BLaER1 (cell line): ENCODE measurements around the gene SKOR1.

Source experiments
- H3K27ac ChIP-seq: shearing (Covaris generic); formaldehyde crosslinking; 2 replicates; pipeline ENCODE4 v1.8.1; 2022
- H3K27me3 ChIP-seq: shearing (Covaris generic); formaldehyde crosslinking; 2 replicates; pipeline ENCODE4 v1.8.1; 2022
- H3K36me3 ChIP-seq: shearing (Covaris generic); formaldehyde crosslinking; 2 replicates; pipeline ENCODE4 v1.8.1; 2022
- H3K4me1 ChIP-seq: shearing (Covaris generic); formaldehyde crosslinking; 2 replicates; pipeline ENCODE4 v1.8.1; 2022
- H3K4me2 ChIP-seq: shearing (Covaris generic); formaldehyde crosslinking; 2 replicates; pipeline ENCODE4 v1.8.1; 2022
- H3K4me3 ChIP-seq: shearing (Covaris generic); formaldehyde crosslinking; 2 replicates; pipeline ENCODE4 v1.8.1; 2022
- H3K9ac ChIP-seq: shearing (Covaris generic); formaldehyde crosslinking; 2 replicates; pipeline ENCODE4 v1.8.1; 2022
- H3K9me3 ChIP-seq: shearing (Covaris generic); formaldehyde crosslinking; 2 replicates; pipeline ENCODE4 v1.8.1; 2022
- H4K20me1 ChIP-seq: shearing (Covaris generic); formaldehyde crosslinking; 2 replicates; pipeline ENCODE4 v1.8.1; 2022
- Cebpa-rat ChIP-seq: shearing (Covaris generic); IDR thresholded peaks from 2 replicates; pipeline ENCODE4 v1.8.1; 2022

SKOR1 gene

GRCh38 chr15:67824976-67825880, at the start of gene SKOR1:
TSS of gene SKOR1 (plus strand) at chr15:67825509. CDS start at chr15:67825603, 94 bp downstream.
- Histone ChIP-seq H4K20me1 (peaks cover 45% of the 10 kb centered on the region; the same call in 1 of the 2 replicates), H3K27me3 (peaks cover 99% of the 10 kb centered on the region), H3K4me1 (no peaks in the 10 kb centered on the region), H3K4me3 (peak within 1 kb of the TSS; percentile 28; the same call in 1 of the 2 replicates), H3K36me3 (0 out of 2 replicates have a peak, but pooled peaks cover 4% of the 10 kb centered on the region), H3K27ac (no peak within 1 kb of the TSS), H3K9me3 (peaks cover 90% of the 10 kb centered on the region), H3K9ac (no peak within 1 kb of the TSS), H3K4me2 (no peak within 1 kb of the TSS)
- no peak for TF ChIP-seq Cebpa-rat

DNA sequence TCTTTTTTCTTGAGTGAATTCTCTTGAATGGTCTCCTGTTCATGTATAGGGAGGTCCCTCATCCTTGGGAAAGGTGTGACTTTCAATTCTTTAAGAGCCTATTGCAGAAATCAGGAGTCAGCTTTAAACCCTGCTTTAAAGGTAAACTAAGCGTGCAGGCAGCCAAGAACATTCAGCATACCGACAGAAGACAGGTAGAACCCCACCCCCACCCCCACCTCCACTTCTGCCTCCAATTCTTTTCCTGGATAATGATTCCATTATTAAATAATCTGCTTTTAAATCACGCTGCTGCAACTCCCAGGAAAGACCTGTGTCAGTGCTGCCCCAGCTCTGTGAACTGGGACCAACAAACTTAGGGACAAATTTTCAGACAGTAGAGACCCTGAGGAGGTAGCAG, 49.3 kb upstream of the SKOR1 start:
- Histone ChIP-seq H3K4me2 (0 out of 2 replicates have a peak overlapping the region, but pooled peaks have one; percentile 25), H4K20me1 (no peaks in the 10 kb centered on the region), H3K27ac (no peak overlapping the region), H3K9ac (no peak overlapping the region), H3K4me1 (peaks cover 27% of the 10 kb centered on the region), H3K9me3 (no peaks in the 10 kb centered on the region), H3K4me3 (no peak overlapping the region), H3K27me3 (no peaks in the 10 kb centered on the region), H3K36me3 (peaks cover 8% of the 10 kb centered on the region; the same call in 1 of the 2 replicates)
- TF ChIP-seq Cebpa-rat = no peak

DNA sequence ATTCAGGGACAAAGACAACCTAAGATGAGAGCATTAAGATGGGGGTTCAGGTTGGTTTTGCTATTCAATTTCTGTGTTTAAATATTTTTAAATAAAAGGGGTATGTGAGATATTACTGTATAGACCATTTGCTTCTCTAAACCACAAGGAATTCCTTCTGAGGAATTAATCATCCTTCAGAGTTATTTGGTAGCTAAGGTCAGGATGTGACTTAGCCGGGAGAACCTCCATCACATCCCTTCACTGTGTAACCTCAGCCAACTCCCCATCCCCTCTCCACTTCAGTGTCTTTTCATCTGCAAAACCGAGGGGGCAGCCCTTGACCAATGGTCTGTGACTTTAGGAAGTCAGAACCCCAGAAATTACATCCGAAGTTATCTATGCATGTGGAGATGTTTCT, 48.7 kb upstream of the SKOR1 start:
- peaks cover 33% of the 10 kb centered on the region for H3K4me1 ChIP-seq
- no peak overlapping the region for H3K27ac ChIP-seq
- H4K20me1 ChIP-seq = no peaks in the 10 kb centered on the region
- peaks cover 8% of the 10 kb centered on the region; the same call in 1 of the 2 replicates for H3K36me3 ChIP-seq
- H3K4me3 ChIP-seq = no peak overlapping the region
- H3K4me2 ChIP-seq = peak overlapping the region; percentile 25; the same call in 1 of the 2 replicates
- no peaks in the 10 kb centered on the region for H3K27me3 ChIP-seq
- no peak for TF ChIP-seq Cebpa-rat
- H3K9me3 ChIP-seq = no peaks in the 10 kb centered on the region
- no peak overlapping the region for H3K9ac ChIP-seq

- TF ChIP-seq Cebpa-rat = no peak
- Histone ChIP-seq H3K4me3 (no peak overlapping the region), H3K9ac (no peak overlapping the region), H3K27me3 (no peaks in the 10 kb centered on the region), H3K9me3 (no peaks in the 10 kb centered on the region), H3K4me1 (peaks cover 38% of the 10 kb centered on the region), H3K27ac (no peak overlapping the region), H3K4me2 (peak overlapping the region; percentile 25; the same call in 1 of the 2 replicates), H4K20me1 (no peaks in the 10 kb centered on the region), H3K36me3 (peaks cover 8% of the 10 kb centered on the region; the same call in 1 of the 2 replicates)
These were observed 48.2 kb upstream of the SKOR1 start for GRCh38 chr15:67777071-67777470.

GRCh38 chr15:67777773-67778172, 47.5 kb upstream of the SKOR1 start:
- Histone ChIP-seq H3K4me3 (no peak overlapping the region), H3K9me3 (no peaks in the 10 kb centered on the region), H3K27me3 (no peaks in the 10 kb centered on the region), H3K9ac (no peak overlapping the region), H3K27ac (no peak overlapping the region), H3K4me2 (no peak overlapping the region), H3K4me1 (peaks cover 45% of the 10 kb centered on the region), H4K20me1 (no peaks in the 10 kb centered on the region), H3K36me3 (peaks cover 8% of the 10 kb centered on the region; the same call in 1 of the 2 replicates)
- TF ChIP-seq Cebpa-rat = no peak

GRCh38 chr15:67778968-67779548, 46.3 kb upstream of the SKOR1 start:
- Histone ChIP-seq H3K9ac (no peak overlapping the region), H4K20me1 (no peaks in the 10 kb centered on the region), H3K4me3 (no peak overlapping the region), H3K27ac (no peak overlapping the region), H3K36me3 (peaks cover 8% of the 10 kb centered on the region; the same call in 1 of the 2 replicates), H3K27me3 (no peaks in the 10 kb centered on the region), H3K9me3 (no peaks in the 10 kb centered on the region), H3K4me2 (no peak overlapping the region), H3K4me1 (peaks cover 58% of the 10 kb centered on the region)
- TF ChIP-seq Cebpa-rat = no peak

DNA sequence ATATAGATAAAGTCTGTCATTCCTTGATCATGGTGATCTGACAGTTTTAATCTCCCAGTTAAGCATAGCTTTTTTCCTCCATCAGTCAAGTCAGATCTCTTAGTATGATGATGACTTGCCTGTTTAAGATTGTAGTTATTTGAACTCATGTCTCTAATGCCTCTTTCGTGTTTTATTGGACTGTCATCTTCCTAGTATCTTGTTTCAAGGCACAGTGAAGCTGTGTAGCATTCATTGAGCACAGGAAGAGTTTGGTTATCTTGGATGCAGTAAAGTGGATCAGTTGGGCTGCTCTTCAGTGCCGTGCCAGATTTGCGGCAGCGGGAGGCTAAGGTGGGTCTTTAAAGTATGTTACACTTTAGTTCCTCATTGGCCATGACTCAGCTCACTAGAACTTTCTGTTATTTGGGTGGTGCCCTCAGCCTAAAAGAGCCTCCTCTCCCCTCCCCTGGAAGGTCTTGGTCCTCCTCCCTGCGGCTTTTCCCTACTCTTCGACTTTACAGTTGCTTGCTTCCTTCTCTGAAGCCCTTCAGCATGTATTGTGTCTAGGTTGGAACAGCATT, 45.7 kb upstream of the SKOR1 start:
- H3K9ac ChIP-seq = no peak overlapping the region
- no peak for TF ChIP-seq Cebpa-rat
- H3K4me1 ChIP-seq = peaks cover 63% of the 10 kb centered on the region
- peaks cover 4% of the 10 kb centered on the region; the same call in 1 of the 2 replicates for H3K36me3 ChIP-seq
- no peak overlapping the region for H3K4me3 ChIP-seq
- no peaks in the 10 kb centered on the region for H3K9me3 ChIP-seq
- no peaks in the 10 kb centered on the region for H4K20me1 ChIP-seq
- H3K27ac ChIP-seq = no peak overlapping the region
- no peaks in the 10 kb centered on the region for H3K27me3 ChIP-seq
- H3K4me2 ChIP-seq = 0 out of 2 replicates have a peak overlapping the region, but pooled peaks have one; percentile 21

DNA sequence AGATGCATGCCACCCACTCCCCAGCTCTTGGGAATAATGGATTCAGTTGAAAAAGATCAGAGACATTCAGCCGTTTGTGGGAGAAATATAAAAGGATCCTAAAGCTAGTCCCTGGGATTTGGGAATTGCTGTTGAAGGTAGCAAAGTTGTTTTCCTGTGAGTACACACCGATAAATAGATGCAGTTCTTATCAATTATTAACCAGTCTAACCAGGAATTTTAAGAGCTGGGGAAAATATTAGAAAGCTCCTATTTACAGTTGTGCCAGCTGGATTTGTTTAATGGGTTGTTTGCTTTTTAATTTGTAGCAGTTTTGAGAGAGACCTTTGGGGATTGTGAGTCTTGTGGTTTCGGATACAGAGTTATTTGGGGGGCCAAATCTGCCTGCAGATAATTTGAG, 44.2 kb upstream of the SKOR1 start:
- Histone ChIP-seq H3K9me3 (no peaks in the 10 kb centered on the region), H3K27me3 (no peaks in the 10 kb centered on the region), H3K27ac (peak overlapping the region; percentile 92; the same call in 1 of the 2 replicates), H3K9ac (no peak overlapping the region), H3K4me2 (peak overlapping the region; percentile 96), H3K4me3 (no peak overlapping the region), H3K36me3 (no peaks in the 10 kb centered on the region), H4K20me1 (no peaks in the 10 kb centered on the region), H3K4me1 (peaks cover 78% of the 10 kb centered on the region)
- no peak for TF ChIP-seq Cebpa-rat

DNA sequence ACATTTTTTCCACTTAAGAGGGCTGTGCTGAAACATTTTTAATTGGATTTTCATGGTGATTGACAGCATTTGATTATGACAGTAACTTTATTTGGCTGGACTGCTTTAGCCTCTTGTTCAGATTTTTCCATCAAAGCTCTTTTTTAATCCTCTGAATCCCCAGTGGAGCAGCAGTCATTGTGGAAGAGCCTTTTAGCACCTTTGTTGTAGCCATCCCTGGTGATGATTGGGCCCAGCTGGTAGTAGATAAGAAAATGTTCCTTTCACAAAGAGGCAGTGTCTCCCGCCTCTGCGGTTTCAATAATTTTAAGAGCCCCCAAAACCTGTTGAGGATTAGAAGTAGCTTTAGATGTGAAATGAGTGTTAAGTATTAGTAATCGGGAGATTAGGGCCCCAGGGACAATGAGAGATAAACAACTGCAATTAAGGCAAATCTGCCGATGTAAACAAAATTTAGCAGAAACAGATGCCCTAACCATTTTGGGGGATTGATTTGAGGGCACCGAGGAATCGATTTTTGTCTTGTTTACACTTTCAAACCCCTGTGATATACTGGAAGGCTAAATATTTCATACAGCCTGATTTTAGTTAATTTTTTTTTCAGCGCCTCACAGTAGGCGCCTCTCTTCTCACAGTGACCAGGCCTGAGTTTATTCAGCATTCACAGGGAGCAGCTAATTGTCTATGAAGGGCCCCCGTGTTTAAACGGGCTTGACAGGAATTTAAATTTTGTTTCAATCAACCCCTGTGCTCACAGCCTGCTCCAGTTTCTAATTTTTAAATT, 43.2 kb upstream of the SKOR1 start:
- peak overlapping the region; percentile 62 for H3K4me3 ChIP-seq
- peak overlapping the region; percentile 76 for H3K9ac ChIP-seq
- peak overlapping the region; percentile 96 for H3K4me2 ChIP-seq
- no peaks in the 10 kb centered on the region for H3K27me3 ChIP-seq
- no peaks in the 10 kb centered on the region for H3K9me3 ChIP-seq
- peak overlapping the region; percentile 92 for H3K27ac ChIP-seq
- H3K4me1 ChIP-seq = peaks cover 73% of the 10 kb centered on the region
- no peak for TF ChIP-seq Cebpa-rat
- no peaks in the 10 kb centered on the region for H4K20me1 ChIP-seq
- no peaks in the 10 kb centered on the region for H3K36me3 ChIP-seq
